GM19452 (cell line): ENCODE results near the gene TOM1L1.
A peak's percentile ranks its signal among the peaks of the same experiment; 100 is the strongest.

Experiments used
- ATAC-seq: cut with Tn5 transposase; IDR thresholded peaks from one replicate; pipeline ENCODE4 v1.9.1; 2021; ENCODE audit not compliant: unreplicated experiment

TOM1L1 gene

GRCh38 chr17:54892360-54892759 lies 8.3 kb upstream of the TOM1L1 start:
- no peak for ATAC-seq

GRCh38 chr17:54898576-54898975 lies 2.1 kb upstream of the TOM1L1 start:
- ATAC-seq, result no peak

GRCh38 chr17:54899201-54899600 lies 1.5 kb upstream of the TOM1L1 start:
- ATAC-seq, result no peak

- peak; percentile 9 for ATAC-seq
These were observed 763 bp upstream of the TOM1L1 start for GRCh38 chr17:54899721-54900456.

- ATAC-seq, result no peak
These were observed 674 bp downstream of the TOM1L1 start for GRCh38 chr17:54901230-54901822.

GRCh38 chr17:54902017-54902416 lies 1.4 kb downstream of the TOM1L1 start:
- no peak for ATAC-seq

GRCh38 chr17:54902611-54903010 lies 2.0 kb downstream of the TOM1L1 start:
- no peak for ATAC-seq

- ATAC-seq, result no peak
These were observed 2.7 kb downstream of the TOM1L1 start for GRCh38 chr17:54903375-54903774.

GRCh38 chr17:54906683-54907082 lies 6.0 kb downstream of the TOM1L1 start:
- no peak for ATAC-seq

GRCh38 chr17:54907376-54907775 lies 6.7 kb downstream of the TOM1L1 start:
- ATAC-seq, result no peak

- ATAC-seq, result no peak
These were observed 9.1 kb downstream of the TOM1L1 start for GRCh38 chr17:54909766-54910165.

GRCh38 chr17:54916721-54917120 lies 16.1 kb downstream of the TOM1L1 start:
- no peak for ATAC-seq

- no peak for ATAC-seq
These were observed 18.8 kb downstream of the TOM1L1 start for GRCh38 chr17:54919425-54919824.

GRCh38 chr17:54920819-54921218 lies 20.2 kb downstream of the TOM1L1 start:
- no peak for ATAC-seq

- no peak for ATAC-seq
These were observed 23.8 kb downstream of the TOM1L1 start for GRCh38 chr17:54924405-54924804.

- no peak for ATAC-seq
These were observed 26.9 kb downstream of the TOM1L1 start for GRCh38 chr17:54927525-54927924.

GRCh38 chr17:54932711-54933110 lies 32.1 kb downstream of the TOM1L1 start:
- no peak for ATAC-seq

- ATAC-seq, result no peak
These were observed 33.3 kb downstream of the TOM1L1 start for GRCh38 chr17:54933921-54934320.

GRCh38 chr17:54935471-54935870 lies 34.8 kb downstream of the TOM1L1 start:
- ATAC-seq, result no peak

- no peak for ATAC-seq
These were observed 36.4 kb downstream of the TOM1L1 start for GRCh38 chr17:54937018-54937417.

GRCh38 chr17:54937426-54937825 lies 36.8 kb downstream of the TOM1L1 start:
- no peak for ATAC-seq

- ATAC-seq, result no peak
These were observed 40.6 kb downstream of the TOM1L1 start for GRCh38 chr17:54941285-54941684.

- no peak for ATAC-seq
These were observed 44.1 kb downstream of the TOM1L1 start for GRCh38 chr17:54944796-54945195.
